Activated CD4-positive, alpha-beta T cell treated with anti-CD3 and anti-CD28 coated beads, Interleukin-2, amount 10 ng/mL, durations not matched to agents 7 days and 5 days (primary cell): ENCODE data around the gene SLC6A3. TPM values are rescaled to one million over a fixed set of nuclear protein-coding genes. Genes with fewer than 3 reads are reported as not detected.
"Not testable (repeated sequence)": the region's sequence is repeated elsewhere in the genome, so short reads cannot be mapped to it uniquely, and the experiment has no call there.

Experiments
- CTCF ChIA-PET: fragments of 350-600 bp; sonication (Branson Sonifier 250); formaldehyde crosslinking; loops from one replicate; lab custom pipeline; 2021; ENCODE audit warnings: antibody characterized with exemption; lab: Charles Lee
- POLR2A ChIA-PET: fragments of 350-600 bp; sonication (Branson Sonifier 250); formaldehyde crosslinking; loops from one replicate; lab custom pipeline; 2021; ENCODE audit warnings: antibody characterized with exemption; lab: Charles Lee
- DNase-seq: peaks from one replicate; pipeline ENCODE4 v3.0.0-alpha.2; 2020
- H3K27ac Mint-ChIP-seq: one replicate; pipeline ENCODE4 v1.8.0; 2021; ENCODE audit warnings: mild to moderate bottlenecking, moderate library complexity, mixed read lengths
- H3K27me3 Mint-ChIP-seq: one replicate; pipeline ENCODE4 v1.8.0; 2021; ENCODE audit warnings: mixed read lengths
- H3K36me3 Mint-ChIP-seq: one replicate; pipeline ENCODE4 v1.8.0; 2021; ENCODE audit warnings: low read depth, mixed read lengths
- H3K4me1 Mint-ChIP-seq: one replicate; pipeline ENCODE4 v1.8.0; 2021; ENCODE audit warnings: mixed read lengths
- H3K4me3 Mint-ChIP-seq: one replicate; pipeline ENCODE4 v1.8.0; 2021; ENCODE audit warnings: mild to moderate bottlenecking, moderate library complexity, mixed read lengths
- H3K9me3 Mint-ChIP-seq: one replicate; pipeline ENCODE4 v1.8.0; 2021; ENCODE audit warnings: mixed read lengths
- total RNA-seq, 2 experiments: library from RNA; stranded (reverse); gene quantifications; one replicate each; pipeline ENCODE4 v1.2.3, GENCODE V29; 2021

The SLC6A3 gene
- total RNA-seq, 2 experiments from 2014 or later, result 0.08 TPM; not detected in 1

DNA sequence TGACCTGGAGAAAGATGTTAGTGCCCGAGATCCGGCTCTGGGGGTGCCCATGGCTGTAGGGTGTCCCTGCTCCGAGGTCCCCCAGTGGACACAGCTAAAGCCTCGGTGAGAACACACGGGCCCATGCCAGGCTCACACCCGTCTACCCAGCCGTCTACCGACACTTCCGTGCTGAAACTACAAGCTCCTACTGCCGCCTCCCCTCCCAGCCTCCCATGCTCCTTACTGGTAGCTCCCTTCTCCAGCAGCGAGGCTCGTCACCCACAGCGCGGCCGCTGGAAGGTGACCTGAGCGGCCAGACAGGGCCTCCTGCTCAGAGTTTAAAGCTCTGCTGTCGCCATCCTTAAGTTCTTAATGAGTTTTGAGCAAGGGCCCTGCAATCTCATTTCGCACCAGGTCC lies 67.1 kb downstream of the SLC6A3 start:
- peaks cover 2% of the 10 kb centered on the region for H3K9me3 Mint-ChIP-seq
- peaks cover 8% of the 10 kb centered on the region for H3K4me1 Mint-ChIP-seq
- H3K4me3 Mint-ChIP-seq, result no peak overlapping the region
- H3K36me3 Mint-ChIP-seq, result no peaks in the 10 kb centered on the region
- DNase-seq, result no peak
- no peak overlapping the region for H3K27ac Mint-ChIP-seq
- ChIA-PET CTCF (no interaction called here), POLR2A (no interaction called here)
- H3K27me3 Mint-ChIP-seq, result peaks cover 2% of the 10 kb centered on the region

DNA sequence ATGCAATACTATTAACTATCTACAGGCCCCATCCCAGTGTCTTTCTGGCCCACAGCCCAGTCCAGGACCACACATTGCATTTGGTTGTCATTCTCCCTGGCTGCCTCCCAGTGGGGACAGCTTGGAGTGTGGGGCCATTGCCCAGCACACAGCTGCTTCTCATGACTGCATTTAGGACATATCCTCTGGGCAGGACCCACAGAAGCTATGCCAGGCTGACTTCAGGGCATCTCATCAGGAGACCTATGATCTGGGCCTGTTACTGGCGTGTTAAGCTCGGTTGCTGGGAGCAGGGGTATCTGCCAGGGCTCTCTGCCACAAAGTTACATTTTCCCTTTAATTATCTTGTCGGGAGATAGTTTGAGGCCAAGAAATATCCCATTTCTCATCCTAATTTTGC lies 68.3 kb downstream of the SLC6A3 start:
- no peak overlapping the region for H3K4me3 Mint-ChIP-seq
- peaks cover 2% of the 10 kb centered on the region for H3K9me3 Mint-ChIP-seq
- no peak for DNase-seq
- ChIA-PET POLR2A (no interaction called here), CTCF (no interaction called here)
- peaks cover 2% of the 10 kb centered on the region for H3K27me3 Mint-ChIP-seq
- H3K4me1 Mint-ChIP-seq, result peaks cover 8% of the 10 kb centered on the region
- no peak overlapping the region for H3K27ac Mint-ChIP-seq
- no peaks in the 10 kb centered on the region for H3K36me3 Mint-ChIP-seq

DNA sequence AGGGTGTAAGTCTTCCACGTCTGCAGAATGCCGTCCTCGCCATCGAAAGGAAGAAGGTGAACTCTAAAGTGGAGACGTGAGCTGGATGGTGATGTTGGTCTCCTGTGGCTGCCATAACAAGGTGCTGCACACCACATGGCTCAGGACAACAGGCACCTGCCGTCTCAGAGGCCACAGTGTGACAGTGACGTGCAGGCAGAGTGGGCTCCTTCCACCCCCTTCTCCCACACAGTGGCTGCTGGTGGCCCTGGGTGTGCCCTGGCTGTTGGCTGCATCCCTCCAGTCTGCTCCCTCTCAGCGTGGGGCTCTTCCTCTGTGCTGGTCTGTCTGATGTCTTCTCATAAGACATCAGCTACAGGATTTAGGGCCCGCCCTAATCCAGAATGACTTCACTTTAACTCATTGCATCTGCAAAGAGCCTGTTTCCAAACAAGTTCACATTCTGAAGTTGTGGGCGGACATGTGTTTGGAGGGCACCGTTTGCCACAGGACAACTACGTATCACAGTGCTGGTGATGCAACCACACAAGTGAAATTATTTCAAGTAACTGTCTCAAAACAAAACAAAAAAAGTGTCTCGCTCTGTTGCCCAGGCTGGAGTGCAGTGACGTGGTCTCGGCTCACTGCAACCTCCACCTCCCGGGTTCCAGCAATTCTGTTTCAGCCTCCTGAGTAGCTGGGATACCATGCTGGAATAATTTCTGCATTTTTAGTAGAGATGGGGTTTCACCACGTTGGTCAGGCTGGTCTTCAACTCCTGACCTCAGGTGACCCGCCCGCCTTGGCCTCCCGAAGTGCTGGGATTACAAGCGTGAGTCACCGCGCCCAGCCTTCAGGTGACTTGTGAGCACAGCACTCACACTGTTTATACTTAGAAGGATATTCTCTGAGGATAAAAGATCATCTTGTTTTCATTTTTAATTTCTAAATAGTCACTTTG lies 69.1 kb downstream of the SLC6A3 start:
- no peak overlapping the region for H3K27ac Mint-ChIP-seq
- H3K4me3 Mint-ChIP-seq, result no peak overlapping the region
- ChIA-PET CTCF (no interaction called here), POLR2A (no interaction called here)
- H3K36me3 Mint-ChIP-seq, result no peaks in the 10 kb centered on the region
- no peak for DNase-seq
- H3K4me1 Mint-ChIP-seq, result peaks cover 3% of the 10 kb centered on the region
- peaks cover 2% of the 10 kb centered on the region for H3K9me3 Mint-ChIP-seq
- peaks cover 4% of the 10 kb centered on the region for H3K27me3 Mint-ChIP-seq

DNA sequence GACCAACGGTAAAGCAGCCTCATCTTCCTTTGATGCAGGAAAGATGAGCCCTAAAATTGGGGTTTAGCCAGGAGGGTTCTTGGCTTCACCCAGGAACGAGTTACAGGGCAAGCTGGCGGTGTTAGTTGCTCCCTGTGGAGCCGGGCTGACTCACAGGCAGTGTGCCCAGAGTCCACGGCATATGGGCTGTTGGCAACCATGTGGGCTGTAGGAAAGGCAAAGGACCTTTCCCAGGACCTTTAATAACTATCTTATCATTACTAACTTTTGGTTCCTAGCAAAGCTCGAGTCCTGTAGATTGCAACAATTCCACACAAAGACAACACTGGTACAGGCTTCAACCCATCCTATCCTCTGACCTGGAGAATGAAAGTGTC lies 70.6 kb downstream of the SLC6A3 start:
- CTCF ChIA-PET, result no interaction called here
- H3K27me3 Mint-ChIP-seq, result peaks cover 4% of the 10 kb centered on the region
- peaks cover 2% of the 10 kb centered on the region for H3K9me3 Mint-ChIP-seq
- POLR2A ChIA-PET, result no interaction called here
- H3K4me1 Mint-ChIP-seq, result no peaks in the 10 kb centered on the region
- H3K27ac Mint-ChIP-seq, result no peak overlapping the region
- H3K36me3 Mint-ChIP-seq, result no peaks in the 10 kb centered on the region
- no peak for DNase-seq
- no peak overlapping the region for H3K4me3 Mint-ChIP-seq

DNA sequence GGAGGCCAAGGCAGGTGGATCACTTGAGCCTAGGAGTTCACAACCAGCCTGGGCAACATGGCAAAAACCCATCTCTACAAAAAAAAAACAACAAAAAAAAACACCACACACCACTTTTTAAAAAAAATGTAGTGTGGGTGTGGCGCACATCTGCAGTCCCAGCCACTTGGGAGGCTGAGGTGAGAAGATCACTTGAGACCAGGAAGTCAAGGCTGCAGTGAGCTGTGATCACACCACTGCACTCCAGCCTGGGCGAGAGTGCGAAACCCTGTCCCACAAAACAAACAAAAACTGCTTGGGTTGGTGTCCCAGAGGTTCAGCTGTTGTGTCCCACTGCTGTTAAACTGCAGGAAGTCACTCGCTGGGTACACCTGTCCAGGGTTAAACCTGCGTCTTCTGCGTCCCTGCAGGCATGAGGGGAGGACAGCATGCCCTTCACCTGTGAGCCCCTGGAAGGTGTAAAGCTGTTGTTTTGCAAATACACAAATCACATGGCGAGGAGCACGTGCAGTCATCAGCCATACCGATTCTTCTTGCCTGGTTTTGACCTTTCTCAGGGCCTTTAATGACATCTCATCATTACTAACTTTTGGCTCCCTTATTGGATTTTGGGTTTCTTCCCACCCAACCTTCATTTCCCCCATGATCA lies 71.1 kb downstream of the SLC6A3 start:
- H3K27ac Mint-ChIP-seq, result no peak overlapping the region
- H3K4me1 Mint-ChIP-seq, result no peaks in the 10 kb centered on the region
- no peak overlapping the region for H3K4me3 Mint-ChIP-seq
- ChIA-PET POLR2A (no interaction called here), CTCF (interaction anchor here (0.7 kb wide), 1 partner anchor 244 kb away, joined by 3 read pairs; no protein-coding TSS in a partner anchor)
- H3K9me3 Mint-ChIP-seq, result peaks cover 2% of the 10 kb centered on the region
- H3K36me3 Mint-ChIP-seq, result no peaks in the 10 kb centered on the region
- H3K27me3 Mint-ChIP-seq, result peaks cover 4% of the 10 kb centered on the region
- DNase-seq, result no peak

DNA sequence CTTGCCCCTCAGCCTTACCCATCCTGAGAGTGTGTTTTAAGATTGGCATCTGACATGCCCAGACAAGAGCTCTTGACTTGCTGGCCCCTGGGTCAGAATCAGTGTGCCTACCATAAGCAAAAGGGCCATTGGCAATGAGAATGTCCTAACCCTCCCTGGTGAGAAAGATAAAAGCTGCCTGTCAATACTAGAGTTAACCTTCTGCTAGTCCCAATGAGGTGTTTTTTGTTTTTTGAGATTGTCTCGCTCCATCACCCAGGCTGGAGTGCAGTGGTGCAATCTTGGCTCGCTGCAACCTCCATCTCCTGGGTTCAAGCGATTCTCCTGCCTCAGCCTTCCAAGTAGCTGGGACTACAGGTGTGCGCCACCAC lies 73.3 kb downstream of the SLC6A3 start:
- CTCF ChIA-PET, H3K36me3 Mint-ChIP-seq, H3K9me3 Mint-ChIP-seq, H3K4me1 Mint-ChIP-seq, POLR2A ChIA-PET, H3K27ac Mint-ChIP-seq, H3K4me3 Mint-ChIP-seq, DNase-seq, H3K27me3 Mint-ChIP-seq: not testable (repeated sequence)

DNA sequence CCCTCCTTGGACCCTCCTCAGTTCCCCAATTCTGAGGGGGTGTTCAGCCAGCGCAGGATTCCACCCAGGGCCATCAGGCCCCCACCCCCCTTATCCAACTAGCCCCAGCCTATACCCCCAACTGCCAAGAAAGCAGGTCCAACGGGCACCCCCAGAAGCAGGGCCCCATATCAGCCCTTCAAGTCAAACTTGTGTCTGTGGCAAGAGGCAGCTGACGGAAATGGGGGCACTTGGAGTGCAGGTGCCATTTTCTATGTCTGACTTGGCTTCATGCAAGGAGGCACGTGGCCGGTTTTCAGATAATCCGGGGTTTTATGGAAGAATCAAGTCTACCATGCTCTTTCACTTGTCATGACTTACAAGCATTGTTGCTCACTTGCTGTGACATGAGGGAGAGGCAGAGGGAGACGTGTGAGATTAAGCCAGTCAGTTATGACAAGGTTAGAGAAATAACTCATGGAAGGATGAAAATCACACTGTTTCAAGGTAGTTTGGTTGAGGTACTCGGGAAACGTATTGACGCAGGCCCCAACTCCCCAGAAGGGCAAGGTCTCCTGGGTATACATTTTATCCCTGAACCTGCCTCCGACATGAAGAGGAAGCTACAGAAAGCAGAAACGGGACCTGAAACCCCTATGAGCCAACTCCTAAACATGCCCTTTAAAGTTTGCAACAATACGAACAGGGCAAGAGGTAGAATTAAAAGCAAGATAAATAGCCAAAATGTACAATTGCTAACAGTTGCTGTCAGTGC lies 73.8 kb downstream of the SLC6A3 start:
- no peak for DNase-seq
- no peaks in the 10 kb centered on the region for H3K4me1 Mint-ChIP-seq
- POLR2A ChIA-PET, result no interaction called here
- no peaks in the 10 kb centered on the region for H3K36me3 Mint-ChIP-seq
- H3K9me3 Mint-ChIP-seq, result no peaks in the 10 kb centered on the region
- H3K4me3 Mint-ChIP-seq, result no peak overlapping the region
- H3K27ac Mint-ChIP-seq, result no peak overlapping the region
- CTCF ChIA-PET, result interaction anchor here (1.0 kb wide), 1 partner anchor 9 kb away, joined by 3 read pairs; no protein-coding TSS in a partner anchor
- peaks cover 4% of the 10 kb centered on the region for H3K27me3 Mint-ChIP-seq

DNA sequence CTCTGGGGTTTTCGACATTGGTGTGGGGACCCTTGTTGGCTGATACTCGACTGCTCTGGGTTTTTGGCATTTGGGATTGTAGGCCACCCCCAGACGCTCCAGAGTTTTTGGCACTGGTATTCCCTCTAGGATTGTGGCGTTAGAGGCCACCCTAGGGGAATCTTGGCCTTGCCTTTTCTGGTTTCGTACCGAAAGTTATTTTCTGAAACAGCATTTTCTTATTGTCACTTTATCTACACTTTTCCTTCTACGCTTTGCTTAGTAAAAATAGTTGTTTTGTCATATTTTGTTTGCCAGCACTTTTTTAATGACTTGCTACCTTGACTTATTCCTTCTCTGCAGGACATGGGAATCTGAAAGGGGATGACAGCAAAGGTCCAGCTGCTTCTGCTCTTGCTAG lies 75.2 kb downstream of the SLC6A3 start:
- ChIA-PET CTCF (interaction anchor here (1.0 kb wide), 1 partner anchor 10 kb away, joined by 3 read pairs; no protein-coding TSS in a partner anchor), POLR2A (no interaction called here)
- no peak overlapping the region for H3K27ac Mint-ChIP-seq

DNA sequence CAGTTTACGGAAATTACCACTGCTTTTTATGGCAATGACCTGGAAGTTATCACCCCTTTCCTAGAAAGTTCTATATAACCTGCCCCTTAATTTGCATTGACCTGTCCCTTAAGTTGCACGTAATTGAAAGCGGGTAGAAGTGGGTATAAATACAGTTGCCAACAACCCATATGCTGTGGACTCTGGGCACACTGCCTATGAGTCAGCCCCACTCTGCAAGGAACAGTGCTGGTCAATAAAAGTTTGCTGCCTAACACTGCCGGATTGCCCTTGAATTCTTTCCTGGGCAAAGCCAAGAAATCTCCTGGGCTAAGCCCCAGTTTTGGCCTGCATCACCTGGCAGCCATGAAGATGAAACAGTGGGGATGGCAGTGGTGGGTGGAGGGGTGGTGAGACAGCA lies 76.5 kb downstream of the SLC6A3 start:
- POLR2A ChIA-PET, result no interaction called here
- H3K9me3 Mint-ChIP-seq, result no peaks in the 10 kb centered on the region
- CTCF ChIA-PET, result no interaction called here

More for the DNA sequence above, 75.2 kb downstream of the SLC6A3 start:
- DNase-seq, result no peak
- no peak overlapping the region for H3K4me3 Mint-ChIP-seq
- H3K27me3 Mint-ChIP-seq, result peaks cover 4% of the 10 kb centered on the region
- no peaks in the 10 kb centered on the region for H3K9me3 Mint-ChIP-seq
- H3K36me3 Mint-ChIP-seq, result no peaks in the 10 kb centered on the region
- no peaks in the 10 kb centered on the region for H3K4me1 Mint-ChIP-seq

DNA sequence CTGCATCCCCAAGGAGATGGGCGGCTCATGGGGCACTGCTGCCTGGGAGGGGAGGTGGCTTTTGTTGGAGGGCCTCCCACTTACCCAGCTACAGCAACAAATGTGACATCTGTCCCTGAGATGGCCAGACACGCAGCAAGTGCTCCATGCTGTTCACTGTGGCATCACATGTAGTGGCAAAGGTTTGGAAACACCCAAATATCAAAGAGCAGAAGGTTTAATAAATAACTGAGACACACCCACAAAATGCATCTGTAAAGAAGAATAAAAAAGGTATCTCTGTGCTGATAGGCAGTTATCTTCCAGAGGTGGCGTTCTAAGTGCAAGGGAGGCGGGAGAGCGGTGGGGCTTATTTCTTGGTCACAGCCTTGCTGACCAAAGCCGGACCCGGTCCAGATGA lies 77.0 kb downstream of the SLC6A3 start:
- H3K36me3 Mint-ChIP-seq, result no peaks in the 10 kb centered on the region
- ChIA-PET CTCF (no interaction called here), POLR2A (no interaction called here)
- peaks cover 9% of the 10 kb centered on the region for H3K27me3 Mint-ChIP-seq
- no peak overlapping the region for H3K27ac Mint-ChIP-seq
- no peak for DNase-seq
- H3K4me1 Mint-ChIP-seq, result no peaks in the 10 kb centered on the region
- H3K9me3 Mint-ChIP-seq, result no peaks in the 10 kb centered on the region
- no peak overlapping the region for H3K4me3 Mint-ChIP-seq

More for the DNA sequence above, 76.5 kb downstream of the SLC6A3 start:
- no peak for DNase-seq
- peaks cover 4% of the 10 kb centered on the region for H3K27me3 Mint-ChIP-seq
- H3K36me3 Mint-ChIP-seq, result no peaks in the 10 kb centered on the region
- H3K27ac Mint-ChIP-seq, result no peak overlapping the region
- no peaks in the 10 kb centered on the region for H3K4me1 Mint-ChIP-seq
- no peak overlapping the region for H3K4me3 Mint-ChIP-seq

DNA sequence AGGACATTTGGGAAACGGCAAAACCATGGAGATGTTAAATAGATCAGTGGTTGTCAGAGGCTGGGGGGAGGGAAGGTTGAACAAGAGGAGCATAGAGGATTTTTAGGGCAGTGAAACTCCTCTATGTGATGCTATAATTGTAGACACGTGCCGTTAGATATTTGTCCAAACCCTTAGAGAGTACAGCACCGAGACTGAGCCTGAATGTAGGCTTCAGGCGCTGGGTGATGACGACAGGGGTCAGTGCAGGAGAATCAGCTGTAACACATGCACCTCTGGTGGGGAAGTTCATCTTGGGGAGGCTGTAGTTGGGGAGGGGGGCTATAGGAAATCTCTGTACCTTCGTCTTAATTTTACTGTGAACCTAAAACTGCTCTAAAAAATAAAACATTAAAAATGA lies 78.1 kb downstream of the SLC6A3 start:
- no peak for DNase-seq
- no peaks in the 10 kb centered on the region for H3K36me3 Mint-ChIP-seq
- no peak overlapping the region for H3K4me3 Mint-ChIP-seq
- POLR2A ChIA-PET, result no interaction called here
- H3K27ac Mint-ChIP-seq, result no peak overlapping the region
- H3K9me3 Mint-ChIP-seq, result no peaks in the 10 kb centered on the region
- peaks cover 13% of the 10 kb centered on the region for H3K27me3 Mint-ChIP-seq
- no peaks in the 10 kb centered on the region for H3K4me1 Mint-ChIP-seq
- CTCF ChIA-PET, result no interaction called here

DNA sequence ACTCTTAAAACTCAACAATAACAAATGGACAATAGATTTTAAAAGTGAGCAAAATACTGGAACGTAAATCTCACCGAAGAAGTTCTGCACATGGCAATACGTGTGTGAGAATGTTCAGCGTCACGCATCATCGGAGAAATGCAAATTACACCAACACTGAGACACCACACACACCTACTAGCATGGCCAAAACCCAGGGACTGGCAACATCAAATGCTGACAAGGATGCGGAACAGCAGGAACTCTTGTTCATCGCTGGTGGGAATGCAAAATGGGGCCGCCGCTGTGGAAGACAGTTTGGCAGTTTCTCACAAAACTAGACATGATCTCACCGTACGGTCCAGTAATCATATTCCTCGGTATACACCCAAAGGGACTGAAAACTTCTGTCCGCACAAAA lies 78.7 kb downstream of the SLC6A3 start:
- Mint-ChIP-seq H3K9me3 (no peaks in the 10 kb centered on the region), H3K4me1 (no peaks in the 10 kb centered on the region), H3K36me3 (no peaks in the 10 kb centered on the region), H3K27me3 (peaks cover 12% of the 10 kb centered on the region), H3K27ac (no peak overlapping the region), H3K4me3 (no peak overlapping the region)
- POLR2A ChIA-PET, result no interaction called here
- no peak for DNase-seq
- CTCF ChIA-PET, result no interaction called here

DNA sequence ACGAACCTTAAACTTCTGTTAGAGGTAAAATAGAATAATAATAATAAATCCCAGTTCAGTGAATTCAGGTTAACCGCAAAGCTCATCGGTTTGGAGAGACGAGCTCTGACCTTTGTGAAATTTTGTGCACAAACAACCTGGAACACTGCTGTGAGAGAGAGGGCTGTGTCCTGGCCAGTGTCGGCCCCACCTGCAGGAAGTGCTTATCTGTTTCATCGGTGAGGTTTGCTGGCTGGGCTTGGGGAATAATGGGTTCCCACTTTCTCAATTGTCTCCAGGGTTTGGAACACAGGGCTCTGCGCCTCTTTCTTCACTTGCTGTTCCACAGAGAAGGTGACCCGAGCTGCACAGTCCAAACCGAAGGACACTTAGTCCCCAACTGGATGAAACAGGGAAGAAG lies 81.0 kb downstream of the SLC6A3 start:
- Mint-ChIP-seq H3K4me1 (no peaks in the 10 kb centered on the region), H3K4me3 (no peak overlapping the region), H3K27me3 (peaks cover 12% of the 10 kb centered on the region), H3K27ac (no peak overlapping the region), H3K9me3 (no peaks in the 10 kb centered on the region), H3K36me3 (no peaks in the 10 kb centered on the region)
- ChIA-PET POLR2A (no interaction called here), CTCF (no interaction called here)
- no peak for DNase-seq
